ENCODE measurements around the gene MCTP1. TPM values are rescaled to one million over a fixed set of nuclear protein-coding genes. Genes with fewer than 3 reads are reported as not detected.

MCTP1 gene
- total and polyA plus RNA-seq, 10 of the 15 experiments (the other 5 are each of a cell fraction or from before 2014, with no cell fraction given) = 12.6 to 45.9 (median 18.8) TPM

DNA sequence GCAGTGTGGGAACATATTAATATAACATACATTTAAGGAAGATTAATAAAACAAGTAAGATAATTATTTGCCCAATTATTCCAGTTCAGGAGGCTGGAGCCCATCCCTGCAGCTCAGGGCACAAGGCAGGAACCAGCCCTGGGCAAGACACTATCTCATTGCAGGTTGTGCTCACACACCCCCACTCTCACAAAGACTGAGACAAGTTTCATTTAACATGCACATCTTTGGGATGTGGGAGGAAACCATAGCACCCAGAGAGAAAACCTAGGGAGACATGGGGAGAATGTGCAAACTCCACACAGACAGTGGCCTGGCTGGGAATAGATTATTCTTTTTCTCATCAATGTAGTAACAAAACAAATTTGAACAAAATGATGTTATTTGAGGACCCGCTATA lies 279.1 kb downstream of the MCTP1 start:
- ChIA-PET CTCF (interaction anchor here (0.7 kb wide), 1 partner anchor 749 kb away, joined by 4 read pairs; no protein-coding TSS in a partner anchor), POLR2A (interaction anchor here (1.7 kb wide), 1 partner anchor 76 kb away, joined by 3 read pairs; no protein-coding TSS in a partner anchor), SMC1A (ENCODE audit: uncharacterized antibody, unreplicated experiment) (interaction anchor here (1.0 to 2.6 kb wide), 5 partner anchors 9 to 24 kb away, joined by 3 to 9 read pairs (median 4); no protein-coding TSS in a partner anchor), RAD21 (ENCODE audit: unreplicated experiment) (no interaction called here)
- Histone ChIP-seq H4K20me1 (ENCODE audit: control insufficient read depth, insufficient read depth) (no peaks in the 10 kb centered on the region), H2AFZ (ENCODE audit: control insufficient read depth, low read depth, low read length) (no peak overlapping the region), H3K27ac (ENCODE audit: control insufficient read depth, insufficient read depth) (no peak overlapping the region), H3K27me3 (replicated peaks in 1 of 2; ENCODE audit: control insufficient read depth in 2 of 2, insufficient read depth in 2 of 2, low read length in 1 of 2) (no peaks in the 10 kb centered on the region), H3K4me2 (ENCODE audit: control insufficient read depth, insufficient read depth) (no peak overlapping the region), H3K36me3 (ENCODE audit: control insufficient read depth in 2 of 2, insufficient read depth in 2 of 2, low read length in 1 of 2) (peaks cover 0 to 2% of the 10 kb centered on the region in 2 experiments; a peak in 2 of 4 replicates), H3K9ac (ENCODE audit: control insufficient read depth, insufficient read depth, low read length) (no peak overlapping the region), H3K79me2 (ENCODE audit: control insufficient read depth, insufficient read depth, low read length) (0 out of 2 replicates have a peak, but pooled peaks cover 2% of the 10 kb centered on the region), H3K4me3 (no peak overlapping the region), H3K9me3 (replicated peaks; ENCODE audit: control insufficient read depth, insufficient read depth, low read length) (peaks cover 26% of the 10 kb centered on the region; the same call in 2 of the 3 replicates), H3K4me1 (ENCODE audit: control insufficient read depth, insufficient read depth, low read length) (peaks cover 7% of the 10 kb centered on the region; the same call in 1 of the 2 replicates)
- TF ChIP-seq GABPA (IDR thresholded peaks at IDR 0.05; ENCODE audit: low read depth) (no peak), CHD4 (IDR thresholded peaks at IDR 0.05) (no peak), TCF12 (IDR thresholded peaks at IDR 0.05; ENCODE audit: low read depth, low read length) (no peak), NBN (IDR thresholded peaks at IDR 0.05) (no peak), SMC3 (IDR thresholded peaks at IDR 0.05; ENCODE audit: borderline replicate concordance, low read length) (no peak), ZNF622 (IDR thresholded peaks at IDR 0.05) (no peak), SP1 (IDR thresholded peaks at IDR 0.05; ENCODE audit: low read depth, low read length) (no peak), SRF (IDR thresholded peaks at IDR 0.05; ENCODE audit: low read depth in 2 of 2, low read length in 2 of 2) (no peak), RAD21 (IDR thresholded peaks at IDR 0.05; ENCODE audit: insufficient read depth, low read depth, low read length) (no peak)
- TF ChIP-seq, protein P1, sequence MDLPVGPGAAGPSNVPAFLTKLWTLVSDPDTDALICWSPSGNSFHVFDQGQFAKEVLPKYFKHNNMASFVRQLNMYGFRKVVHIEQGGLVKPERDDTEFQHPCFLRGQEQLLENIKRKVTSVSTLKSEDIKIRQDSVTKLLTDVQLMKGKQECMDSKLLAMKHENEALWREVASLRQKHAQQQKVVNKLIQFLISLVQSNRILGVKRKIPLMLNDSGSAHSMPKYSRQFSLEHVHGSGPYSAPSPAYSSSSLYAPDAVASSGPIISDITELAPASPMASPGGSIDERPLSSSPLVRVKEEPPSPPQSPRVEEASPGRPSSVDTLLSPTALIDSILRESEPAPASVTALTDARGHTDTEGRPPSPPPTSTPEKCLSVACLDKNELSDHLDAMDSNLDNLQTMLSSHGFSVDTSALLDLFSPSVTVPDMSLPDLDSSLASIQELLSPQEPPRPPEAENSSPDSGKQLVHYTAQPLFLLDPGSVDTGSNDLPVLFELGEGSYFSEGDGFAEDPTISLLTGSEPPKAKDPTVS (IDR thresholded peaks at IDR 0.05; ENCODE audit: low read depth, low read length) = no peak
- intact Hi-C loops (cut with micrococcal nuclease; ENCODE audit: unreplicated experiment) = no loop called here
- BruUV-seq (replicated peaks) = no TSS peak
- in situ Hi-C loops (cut with MboI) = no loop called here
- WGBS (ENCODE audit: insufficient coverage, insufficient replicate concordance, low lambda C conversion rate, missing lambda C conversion rate) = 96% methylated on average over 1 of the region's 1 CpG
- FAIRE-seq (no peak), DNase-seq (ENCODE audit: low read depth, low spot score) (no peak), ATAC-seq (no peak)

Measured in GM12878 (cell line).